NCI-H2029 (cell line): Measurements from ENCODE around the gene KRTAP2-2.
A peak's percentile ranks its signal among the peaks of the same experiment; 100 is the strongest.

Experiments used
- DNase-seq: peaks from one replicate; lab custom pipeline; 2025; lab: John Stamatoyannopoulos, UW

Gene KRTAP2-2

GRCh38 chr17:41020336-41020735 is 34.7 kb downstream of the KRTAP2-2 start:
- DNase-seq: no peak

DNA sequence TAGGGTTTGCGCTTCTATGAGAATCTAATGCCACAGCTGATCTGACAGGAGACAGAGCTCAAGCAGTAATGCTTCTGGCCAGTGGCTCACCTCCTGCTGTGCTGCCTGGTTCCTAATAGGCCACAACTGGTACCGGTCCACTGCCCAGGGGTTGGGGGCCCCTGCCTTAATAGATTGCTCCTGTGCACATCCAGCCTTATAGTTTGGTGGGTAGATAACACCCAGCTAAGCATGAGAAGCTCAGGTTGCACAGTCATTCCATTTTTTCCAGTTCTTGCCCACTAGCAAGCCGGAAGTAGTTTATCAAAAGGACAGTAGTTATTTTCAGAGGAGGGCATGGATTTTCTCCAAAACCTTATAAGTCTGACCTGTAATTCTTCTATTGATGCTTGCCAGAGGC is 35.6 kb downstream of the KRTAP2-2 start:
- DNase-seq: no peak

GRCh38 chr17:41018541-41018940 is 36.5 kb downstream of the KRTAP2-2 start:
- DNase-seq: no peak

DNA sequence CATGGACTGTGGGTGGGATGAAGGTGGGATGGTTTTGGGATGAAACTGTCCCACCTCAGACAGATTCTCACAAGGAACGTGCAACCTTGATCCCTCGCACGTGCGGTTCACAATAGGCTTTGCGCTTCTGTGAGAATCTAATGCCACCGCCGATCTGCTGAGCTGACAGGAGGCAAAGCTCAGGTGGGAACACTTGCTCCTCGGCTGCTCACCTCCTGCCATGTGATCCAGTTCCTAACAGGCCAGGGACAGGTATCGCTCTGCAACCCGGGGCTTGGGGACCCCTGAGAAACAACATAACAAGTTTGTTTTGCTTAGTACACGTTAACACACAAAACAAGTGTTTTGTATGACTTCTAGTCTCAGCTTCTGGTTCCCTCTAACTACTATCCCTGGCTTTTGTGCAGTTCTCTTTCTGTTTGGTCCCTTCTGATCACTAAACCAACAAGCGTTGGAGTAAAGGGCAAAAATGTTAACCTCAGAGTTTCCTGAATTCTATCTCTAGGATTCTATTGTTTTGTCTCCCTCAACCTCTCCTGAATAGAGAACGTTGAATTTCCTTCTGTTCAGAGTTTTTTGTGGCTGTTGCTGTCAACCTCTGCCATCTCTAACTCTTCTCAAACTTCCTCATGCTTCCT is 38.3 kb downstream of the KRTAP2-2 start:
- DNase-seq: no peak

DNA sequence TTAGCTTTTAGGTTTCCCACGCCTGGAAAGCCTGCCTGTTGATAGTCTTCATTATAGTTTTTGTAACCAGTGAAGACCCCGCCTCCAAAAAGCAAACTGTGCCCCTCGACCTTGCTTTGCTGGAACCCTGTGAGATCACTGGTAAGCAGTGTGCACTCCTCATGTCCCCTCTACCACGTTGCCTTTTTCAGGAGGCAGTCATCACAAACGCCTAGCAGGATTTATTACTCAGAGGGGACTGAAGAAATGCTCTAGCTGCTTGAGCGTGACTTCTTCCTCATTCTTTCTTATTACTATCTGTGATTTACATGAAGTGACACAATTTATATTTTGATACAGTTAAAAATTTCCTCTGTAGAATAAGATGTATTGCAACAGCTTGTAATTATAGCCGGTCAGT is 39.6 kb downstream of the KRTAP2-2 start:
- no peak for DNase-seq

DNA sequence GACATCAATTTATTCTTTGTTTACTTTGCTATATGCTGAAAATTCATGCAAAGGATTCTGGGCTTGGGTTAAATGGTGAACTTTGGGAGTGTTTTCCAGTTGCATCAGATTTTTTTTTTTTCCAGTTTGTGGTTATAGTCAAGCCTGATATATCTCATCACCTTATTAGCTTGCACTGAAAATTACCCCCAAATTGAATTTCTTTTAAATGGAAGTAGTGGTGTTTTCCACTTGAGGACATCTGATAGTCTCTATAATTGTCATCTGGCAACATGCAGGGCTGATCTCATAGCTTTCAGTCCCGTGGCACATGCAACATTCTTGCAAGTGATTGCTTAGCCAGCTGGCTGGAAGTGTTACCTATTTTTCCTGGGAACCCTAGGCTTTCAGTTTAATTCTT is 41.4 kb downstream of the KRTAP2-2 start:
- DNase-seq: peak; percentile 63

- no peak for DNase-seq
Measured at GRCh38 chr17:41013181-41013580, 41.8 kb downstream of the KRTAP2-2 start.

DNA sequence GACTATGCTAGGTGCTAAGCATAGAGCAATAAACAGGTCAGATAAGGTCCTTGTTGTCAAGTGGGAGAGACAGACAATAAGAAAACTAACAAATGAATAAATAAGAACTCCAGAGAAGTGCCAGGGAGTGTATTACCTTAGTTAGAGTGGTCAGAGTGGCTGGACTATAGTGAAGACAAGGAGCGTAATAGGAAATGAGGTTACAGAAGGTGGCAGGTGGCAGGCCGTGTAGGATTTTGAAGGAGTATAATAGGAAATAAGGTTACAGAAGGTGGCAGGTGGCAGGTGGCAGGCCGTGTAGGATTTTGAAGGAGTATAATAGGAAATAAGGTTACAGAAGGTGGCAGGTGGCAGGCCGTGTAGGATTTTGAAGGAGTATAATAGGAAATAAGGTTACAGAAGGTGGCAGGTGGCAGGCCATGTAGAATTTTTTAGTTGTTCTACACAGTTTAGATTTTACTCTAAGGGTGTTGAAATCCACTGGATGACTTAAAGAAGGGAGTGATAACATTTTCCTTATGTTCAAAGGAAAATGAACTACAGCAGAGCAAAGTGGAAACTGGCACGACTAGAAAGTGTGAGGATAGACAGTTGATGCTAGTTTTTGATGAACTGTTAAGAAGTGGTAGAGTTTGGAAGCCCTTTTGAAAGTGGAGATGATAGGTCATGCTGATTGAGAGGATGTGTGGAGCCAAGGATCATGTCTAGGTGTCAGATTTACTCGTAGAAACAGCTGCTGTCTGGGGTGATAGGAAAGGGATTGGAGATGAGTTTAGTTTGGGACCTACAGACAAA is 42.5 kb downstream of the KRTAP2-2 start:
- DNase-seq: peak; percentile 15

DNA sequence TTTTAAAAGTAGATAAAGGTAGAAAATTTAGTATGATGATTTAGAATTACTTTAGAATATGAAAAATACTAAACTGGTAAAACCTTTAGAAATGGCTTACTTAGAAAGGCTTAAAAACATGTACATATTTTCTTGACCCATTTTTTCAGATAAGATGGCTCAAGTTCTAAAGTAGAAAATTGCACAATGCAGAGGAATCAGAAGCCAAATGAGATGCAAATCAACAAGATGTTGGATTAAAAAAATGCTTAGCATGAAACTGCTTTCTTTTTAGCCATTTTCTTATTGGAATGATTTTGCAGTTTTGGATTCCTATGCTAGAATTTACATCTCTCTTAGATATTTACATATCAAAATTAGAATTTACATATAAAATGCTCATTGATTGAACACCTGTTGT is 44.6 kb downstream of the KRTAP2-2 start:
- no peak for DNase-seq

DNA sequence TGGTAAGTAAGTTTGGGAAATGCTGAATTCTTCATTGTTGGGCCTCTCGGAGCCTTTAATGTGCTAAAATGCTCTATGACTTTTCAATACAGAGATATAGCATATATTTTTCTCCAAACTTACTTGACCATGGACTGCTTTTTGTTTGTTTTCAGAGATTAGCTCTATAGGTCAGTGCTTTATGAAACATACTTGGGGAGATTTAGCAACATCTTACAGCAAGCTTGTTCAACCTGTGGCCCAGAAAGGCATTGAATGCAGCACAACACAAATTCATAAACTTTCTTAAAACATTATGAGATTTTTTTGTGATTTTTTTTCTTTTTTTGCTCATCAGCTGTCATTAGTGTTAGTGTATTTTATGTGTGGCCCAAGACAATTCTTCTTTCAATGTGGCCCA is 45.1 kb downstream of the KRTAP2-2 start:
- DNase-seq: no peak

GRCh38 chr17:41009301-41009760 is 45.7 kb downstream of the KRTAP2-2 start:
- DNase-seq: no peak

GRCh38 chr17:41008811-41009210 is 46.2 kb downstream of the KRTAP2-2 start, which contains the start of gene KRTAP3-1:
Gene KRTAP3-1 (minus strand): TSS chr17:41009128. CDS start chr17:41009074, 54 bp downstream.
- peak; percentile 85 for DNase-seq
